Measurements from ENCODE around the gene STARD3. TPM values are rescaled to one million over a fixed set of nuclear protein-coding genes. Genes with fewer than 3 reads are reported as not detected.

The STARD3 gene
- total RNA-seq, 1 experiment from 2014 or later = 69.5 TPM

DNA sequence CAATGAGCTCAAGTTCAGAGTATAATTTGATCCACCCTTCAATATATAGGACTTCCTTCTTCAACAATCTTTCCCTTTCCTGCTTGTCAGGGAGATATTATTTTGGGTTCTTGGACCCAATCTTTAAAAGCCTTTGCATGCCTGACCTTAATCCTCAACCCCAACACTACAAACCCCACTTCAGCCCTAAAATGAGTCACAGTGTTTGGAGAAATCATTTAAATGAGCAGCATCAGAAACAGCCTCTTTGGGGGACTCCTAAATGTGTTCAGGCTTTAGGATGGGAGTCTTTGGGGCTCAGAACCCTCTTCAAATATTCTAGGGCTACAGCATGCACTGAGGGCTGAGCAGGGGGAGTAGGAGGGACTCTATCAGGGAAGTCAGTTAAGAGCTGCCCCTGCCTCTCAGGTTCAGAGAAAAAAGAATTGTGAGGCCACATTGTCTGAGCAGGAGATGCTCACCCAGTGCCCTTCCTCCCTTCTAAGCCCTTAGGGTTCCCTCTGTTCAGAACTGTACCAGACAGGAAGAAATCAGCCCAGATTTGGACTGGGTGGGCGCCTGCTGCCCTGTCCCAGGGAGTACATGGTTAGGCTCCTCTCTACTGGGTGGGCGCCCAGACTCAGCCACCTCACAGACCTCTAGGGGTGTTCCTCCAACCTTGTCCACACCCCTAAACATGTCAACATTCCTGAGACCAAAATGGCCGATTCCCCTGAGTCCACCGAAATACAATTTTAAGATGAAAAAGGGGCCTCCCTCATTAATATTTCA lies 34.2 kb upstream of the STARD3 start:
- DNase-seq (ENCODE audit: low read depth) = no peak
- in situ Hi-C loops (cut with HindIII; ENCODE audit: low pct_unique_long_range_greater_than_20kb, low sequenced_read_pairs) = no loop called here

DNA sequence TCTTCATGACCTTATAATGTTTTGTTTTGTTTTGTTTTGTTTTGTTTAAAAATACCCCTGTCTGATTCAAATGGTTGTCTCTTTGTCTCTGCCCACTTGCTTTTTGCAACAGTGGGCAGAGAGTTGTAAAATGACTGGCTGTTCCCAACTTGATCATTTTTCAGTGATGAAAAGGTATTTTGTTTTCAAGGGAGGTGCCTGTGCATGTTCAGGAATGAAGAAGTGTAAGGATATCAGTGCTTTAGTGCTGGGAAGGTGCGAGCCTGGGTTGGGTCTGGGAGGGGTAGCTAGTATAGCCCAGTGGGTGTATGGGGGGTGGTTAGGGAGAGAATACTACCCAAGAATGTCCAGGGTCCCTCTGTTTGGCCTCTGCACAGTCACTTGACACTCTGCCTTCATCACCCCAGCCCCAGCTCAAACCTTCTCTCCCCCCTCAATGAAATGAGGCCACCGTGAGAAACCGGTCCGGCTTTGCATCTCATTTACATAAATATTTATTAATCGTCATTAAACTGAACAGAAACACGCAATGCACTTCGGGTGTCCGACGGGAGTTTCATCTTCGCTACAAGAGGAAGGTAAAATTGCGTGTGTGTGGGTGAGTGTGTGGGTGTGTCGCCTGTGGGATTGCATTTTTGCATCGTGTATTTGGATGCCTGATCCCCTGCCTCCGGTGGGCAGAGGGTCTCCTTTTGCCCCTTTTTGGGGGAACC lies 33.5 kb upstream of the STARD3 start:
- no peak for DNase-seq (ENCODE audit: low read depth)
- in situ Hi-C loops (cut with HindIII; ENCODE audit: low pct_unique_long_range_greater_than_20kb, low sequenced_read_pairs) = no loop called here

DNA sequence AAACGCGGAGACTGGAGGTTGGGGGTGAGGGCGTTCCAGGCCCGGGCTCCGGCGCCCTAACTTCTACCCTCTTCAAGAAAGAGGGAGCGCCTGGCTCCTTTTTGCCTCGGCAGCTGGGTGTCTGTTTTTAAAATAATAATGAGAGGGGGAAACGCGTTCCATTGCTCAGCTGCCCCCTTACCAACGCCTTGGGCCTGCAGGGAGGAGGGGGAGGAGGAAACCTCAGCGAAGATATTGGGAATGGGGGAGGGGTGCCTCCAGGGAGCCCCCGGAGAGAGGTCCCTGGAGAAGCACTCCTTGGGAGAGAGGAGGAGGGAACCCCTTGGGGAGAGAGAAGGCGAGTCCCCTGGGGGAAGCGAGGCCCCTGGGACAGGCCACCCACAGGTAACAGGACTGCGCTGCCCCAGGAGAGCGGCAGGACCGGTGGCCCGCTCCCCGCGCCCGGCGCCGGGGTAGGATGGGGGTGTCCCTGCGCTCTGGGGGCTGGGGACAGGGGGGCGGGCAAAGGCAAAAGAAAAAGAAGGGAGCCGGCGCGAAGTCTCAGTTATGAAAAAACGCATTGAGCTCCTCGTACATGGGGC lies 31.9 kb upstream of the STARD3 start:
- DNase-seq (ENCODE audit: low read depth) = no peak
- in situ Hi-C loops (cut with HindIII; ENCODE audit: low pct_unique_long_range_greater_than_20kb, low sequenced_read_pairs) = no loop called here

DNA sequence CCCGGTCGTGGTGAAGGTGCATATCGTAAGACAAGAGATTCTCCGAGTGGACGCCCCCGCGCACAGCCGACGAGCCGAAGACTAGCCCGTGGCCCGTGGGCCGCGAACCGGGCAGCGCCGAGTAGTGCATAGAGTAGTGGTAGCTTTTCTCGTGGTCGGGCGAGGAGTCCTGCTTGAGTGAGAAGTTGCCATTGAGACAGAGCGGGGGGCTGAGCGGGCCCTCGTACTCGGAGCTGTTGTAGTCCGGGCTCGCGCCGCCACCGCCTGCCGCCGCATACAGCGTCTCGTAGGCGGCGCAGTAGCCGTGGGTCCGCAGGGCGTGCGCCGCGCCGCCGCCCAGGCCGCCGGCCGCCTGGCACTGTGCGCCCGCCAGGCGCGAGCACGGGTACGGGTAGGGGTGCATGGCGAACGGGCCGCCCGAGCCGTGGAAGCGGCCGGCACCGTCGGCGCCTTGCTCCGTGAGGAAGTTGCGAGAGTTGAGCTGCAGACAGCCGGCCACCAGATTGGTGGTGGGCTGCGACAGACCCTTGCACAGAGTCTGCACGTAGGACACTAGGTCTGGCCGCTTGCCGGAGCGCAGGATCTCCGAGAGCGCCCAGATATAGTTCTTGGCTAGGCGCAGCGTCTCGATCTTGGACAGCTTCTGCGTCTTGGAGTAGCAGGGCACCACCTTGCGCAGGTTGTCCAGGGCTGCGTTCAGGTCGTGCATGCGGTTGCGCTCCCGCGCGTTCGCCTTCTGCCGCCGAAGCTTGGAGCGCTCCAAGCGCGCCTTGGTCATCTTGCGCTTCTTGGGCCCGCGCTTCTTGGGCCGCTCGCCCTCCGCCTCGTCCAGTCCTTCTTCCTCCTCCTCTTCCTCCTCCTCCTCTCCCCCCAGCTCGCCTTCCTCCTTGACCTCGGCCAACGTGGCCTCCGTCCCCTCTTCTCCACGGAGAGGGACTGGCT lies 31.2 kb upstream of the STARD3 start:
- no peak for DNase-seq (ENCODE audit: low read depth)
- in situ Hi-C loops (cut with HindIII; ENCODE audit: low pct_unique_long_range_greater_than_20kb, low sequenced_read_pairs) = no loop called here

DNA sequence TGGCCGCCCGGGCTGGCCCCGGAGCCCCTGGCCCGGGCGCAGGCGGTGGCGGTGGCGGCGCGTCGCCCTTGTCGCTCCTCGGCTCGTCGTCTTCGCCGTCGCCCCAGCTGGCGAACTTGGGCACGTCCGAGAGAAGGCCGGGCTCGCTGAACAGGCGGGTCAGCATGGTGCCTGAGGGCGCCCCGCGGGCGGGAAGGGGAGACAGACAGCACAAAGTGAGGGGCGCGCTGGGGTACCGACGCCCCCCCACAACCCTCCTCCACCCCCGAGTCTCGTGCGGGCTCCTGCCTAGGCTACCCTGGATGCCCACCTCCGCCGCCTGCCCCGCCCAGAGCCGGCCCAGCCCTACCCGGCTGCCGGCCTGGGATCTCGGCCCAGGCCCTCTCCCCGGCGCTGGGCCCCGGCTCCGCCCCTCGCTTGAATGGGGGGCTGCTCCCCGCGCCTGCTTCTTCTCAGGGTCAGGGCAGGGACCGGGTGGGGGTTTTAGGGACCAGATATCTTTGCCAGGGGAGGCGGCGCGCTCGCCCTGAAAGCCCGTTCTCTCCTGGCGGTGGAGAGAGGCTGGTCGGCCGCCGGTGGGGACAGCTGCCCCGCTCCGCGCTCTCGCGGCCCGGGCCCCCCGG lies 30.4 kb upstream of the STARD3 start:
- no peak for DNase-seq (ENCODE audit: low read depth)
- in situ Hi-C loops (cut with HindIII; ENCODE audit: low pct_unique_long_range_greater_than_20kb, low sequenced_read_pairs) = no loop called here

DNA sequence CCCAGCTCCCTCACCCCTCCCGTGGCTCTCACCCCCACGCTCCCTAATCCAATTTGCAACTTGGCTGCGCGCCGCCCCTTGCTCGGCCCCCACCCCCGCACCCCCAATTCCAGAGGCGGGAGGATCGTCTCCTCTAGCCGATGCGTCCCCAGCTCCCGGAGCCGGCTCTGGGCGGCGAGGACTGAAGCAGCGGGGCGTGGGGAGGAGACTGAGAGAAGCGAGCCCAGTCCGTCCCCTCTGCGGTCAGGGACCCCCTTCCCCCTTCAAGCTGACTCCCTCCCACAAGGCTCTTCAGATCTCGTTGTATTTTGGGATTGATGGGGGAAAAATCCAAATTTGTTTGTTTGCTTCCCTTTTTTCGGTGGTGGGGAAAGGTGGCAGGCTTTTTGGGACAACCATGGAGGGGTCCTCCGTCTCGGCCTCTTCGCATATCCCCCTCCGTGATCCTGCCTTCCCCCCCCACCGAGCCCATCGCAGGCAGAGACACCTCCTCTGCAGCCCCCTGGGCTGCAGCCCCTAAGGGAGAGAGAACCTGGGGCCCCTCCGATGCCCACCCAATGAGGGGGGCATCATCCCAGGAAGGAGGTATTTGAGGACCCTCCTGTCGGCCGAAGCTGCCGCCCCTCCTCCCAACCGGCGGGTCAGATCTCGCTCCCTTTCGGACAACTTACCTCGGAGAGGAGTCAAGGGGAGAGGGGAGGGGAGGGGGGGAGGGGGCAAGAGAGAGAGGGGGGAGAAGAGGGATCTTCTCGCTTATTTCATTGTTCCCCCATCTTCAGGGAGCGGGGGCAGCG lies 29.7 kb upstream of the STARD3 start:
- no peak for DNase-seq (ENCODE audit: low read depth)
- in situ Hi-C loops (cut with HindIII; ENCODE audit: low pct_unique_long_range_greater_than_20kb, low sequenced_read_pairs) = no loop called here

DNA sequence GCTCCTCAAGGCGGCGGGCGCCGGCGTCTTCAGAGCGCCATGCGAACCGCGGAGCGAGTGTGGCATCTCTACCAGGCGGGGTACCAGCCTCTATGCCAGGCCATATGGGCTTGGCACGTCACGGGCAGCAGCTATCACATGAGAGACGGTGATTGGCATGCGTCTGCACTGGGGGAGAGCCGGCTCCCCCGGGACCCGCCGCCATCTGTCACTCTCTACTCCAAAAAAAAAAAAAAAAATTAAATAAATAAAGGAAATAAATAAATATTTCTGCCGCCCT lies 29.2 kb upstream of the STARD3 start, which contains the start of gene NEUROD2:
TSS of gene NEUROD2 (minus strand) at position 70 of the 280 bp plus-strand sequence. CDS start 1,321 bp downstream, outside the sequence.
- in situ Hi-C loops (cut with HindIII; ENCODE audit: low pct_unique_long_range_greater_than_20kb, low sequenced_read_pairs) = no loop called here
- no peak for DNase-seq (ENCODE audit: low read depth)

DNA sequence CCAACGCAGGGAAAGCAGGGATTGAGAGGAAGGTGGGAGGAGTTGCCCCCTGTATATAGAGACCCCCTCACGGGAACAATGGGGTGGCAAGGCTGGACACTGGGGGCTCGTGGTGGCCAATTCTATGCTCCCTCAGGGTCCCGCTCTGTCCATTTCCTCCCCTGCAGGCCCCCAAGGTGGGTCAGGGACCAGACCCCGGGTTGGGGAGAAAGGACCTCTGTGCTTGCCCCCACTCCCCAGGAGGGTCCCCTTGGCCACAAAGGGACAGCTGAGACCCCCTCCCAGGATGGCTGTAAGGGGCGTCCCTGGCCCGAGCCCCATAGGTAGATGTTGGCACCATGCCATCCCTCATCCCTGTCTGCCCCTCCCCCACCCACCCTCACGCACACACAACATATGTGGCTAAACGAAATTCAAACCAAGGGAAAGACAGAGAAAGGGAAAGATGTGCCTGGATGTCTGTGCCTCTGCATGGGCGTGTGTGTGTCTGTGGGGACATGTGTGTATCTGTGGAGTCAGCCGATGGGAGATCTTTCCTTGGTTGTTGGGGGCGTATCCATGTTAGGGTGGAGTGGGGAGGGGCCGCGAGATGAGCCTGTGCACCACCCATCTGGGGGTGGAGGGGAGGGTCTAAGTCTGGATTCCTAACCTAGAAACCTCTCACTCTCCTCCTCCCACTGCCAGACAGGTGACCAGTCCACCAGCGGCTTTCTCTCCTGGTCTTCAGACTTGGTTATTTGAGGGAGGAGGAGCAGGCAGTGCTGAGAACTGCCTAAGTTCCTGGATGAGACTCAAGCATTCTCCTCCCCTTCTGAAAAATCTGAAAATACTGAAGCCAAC lies 28.6 kb upstream of the STARD3 start:
- no peak for DNase-seq (ENCODE audit: low read depth)
- in situ Hi-C loops (cut with HindIII; ENCODE audit: low pct_unique_long_range_greater_than_20kb, low sequenced_read_pairs) = no loop called here

DNA sequence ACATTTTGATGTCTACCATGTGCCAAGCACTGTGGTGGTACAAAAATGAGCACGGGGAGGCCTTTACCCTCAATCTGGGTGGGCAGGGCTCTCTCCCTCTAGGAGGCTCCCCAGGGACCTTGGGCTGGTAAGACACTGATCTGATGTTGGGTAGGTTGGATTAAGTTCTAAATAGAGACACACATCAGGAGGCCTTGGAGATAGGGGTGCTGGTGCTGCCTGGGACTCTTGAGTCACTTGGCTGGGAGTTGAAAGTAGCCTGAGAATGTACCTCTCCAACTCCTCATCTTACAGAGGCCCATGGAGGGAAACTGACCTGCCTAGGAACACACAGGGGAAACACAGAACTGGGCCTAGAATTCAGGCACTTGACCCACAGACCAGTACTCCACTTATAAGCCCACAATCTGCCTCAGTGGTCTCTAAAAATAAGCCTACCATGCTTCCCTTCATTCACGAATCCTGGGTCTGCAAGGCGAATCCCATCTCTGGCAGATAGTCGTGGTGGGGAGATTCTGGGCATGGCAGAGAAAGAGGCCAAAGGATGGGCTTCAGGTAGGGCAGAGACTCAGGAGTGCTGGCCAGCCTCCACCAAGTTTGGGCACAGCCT lies 27.4 kb upstream of the STARD3 start:
- in situ Hi-C loops (cut with HindIII; ENCODE audit: low pct_unique_long_range_greater_than_20kb, low sequenced_read_pairs) = no loop called here
- DNase-seq (ENCODE audit: low read depth) = no peak

DNA sequence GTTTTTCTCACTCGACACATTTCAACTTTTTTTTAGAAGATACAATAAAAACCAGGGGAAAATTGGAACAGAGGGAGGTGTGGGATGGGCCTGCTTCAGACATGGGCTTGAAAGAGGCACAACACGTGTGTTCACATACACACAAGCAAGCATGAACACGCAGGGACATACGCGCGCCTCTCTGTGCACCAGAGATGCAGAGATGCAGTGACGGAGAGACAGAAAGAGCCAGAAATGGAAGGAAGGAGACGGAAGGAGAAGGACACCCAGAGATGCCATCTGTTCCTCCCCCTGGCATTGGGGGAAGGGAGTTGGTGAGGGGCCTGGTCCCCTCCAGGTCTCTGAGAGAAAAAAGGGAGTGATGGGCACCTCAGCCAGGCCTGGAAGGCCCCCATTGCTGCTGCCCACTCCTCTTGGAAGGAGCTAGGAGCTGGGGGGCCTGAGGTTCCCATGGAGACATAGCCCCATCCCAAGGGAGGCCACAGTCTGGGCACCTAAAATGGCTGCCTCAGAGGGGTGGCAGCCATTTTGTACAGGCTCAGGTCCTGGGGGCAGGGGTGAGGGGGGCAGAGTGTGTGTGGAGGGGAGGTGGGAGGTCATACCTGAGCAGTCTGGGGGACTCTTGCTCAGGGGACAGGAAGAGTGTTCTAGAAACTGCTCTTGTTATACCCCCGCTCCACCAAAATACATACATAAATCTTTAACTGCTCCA lies 25.4 kb upstream of the STARD3 start:
- no peak for DNase-seq (ENCODE audit: low read depth)
- in situ Hi-C loops (cut with HindIII; ENCODE audit: low pct_unique_long_range_greater_than_20kb, low sequenced_read_pairs) = no loop called here

DNA sequence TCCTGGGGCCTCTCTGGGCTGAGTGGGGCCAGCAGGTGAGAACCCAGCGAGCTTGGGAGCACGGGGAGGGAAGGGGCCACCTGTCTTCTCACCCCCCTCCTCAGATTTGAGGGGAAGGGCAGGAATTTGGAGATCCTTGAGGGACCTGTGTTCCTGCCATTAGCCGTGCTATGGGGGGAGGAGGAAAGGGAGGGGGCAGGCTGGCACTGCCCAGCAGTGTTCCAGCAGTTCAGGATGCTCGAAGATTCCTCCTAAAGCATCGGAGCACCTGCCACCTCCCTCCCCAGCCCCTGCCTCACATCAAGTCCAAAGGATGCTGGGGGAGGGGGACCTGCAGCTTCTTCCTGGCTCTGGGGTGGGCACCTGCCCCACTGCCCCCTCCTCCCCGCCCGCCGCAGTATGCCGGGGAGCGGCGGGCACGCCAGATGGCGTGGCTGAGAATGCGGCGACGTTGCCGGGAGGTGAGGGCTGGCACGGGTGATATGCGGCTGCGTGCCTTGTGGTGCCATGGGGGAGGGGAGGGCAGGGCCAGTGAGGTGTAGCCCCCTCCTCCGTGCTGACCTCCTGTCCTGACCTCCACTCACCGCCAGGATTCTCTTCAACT lies 24.6 kb upstream of the STARD3 start:
- in situ Hi-C loops (cut with HindIII; ENCODE audit: low pct_unique_long_range_greater_than_20kb, low sequenced_read_pairs) = no loop called here
- no peak for DNase-seq (ENCODE audit: low read depth)

DNA sequence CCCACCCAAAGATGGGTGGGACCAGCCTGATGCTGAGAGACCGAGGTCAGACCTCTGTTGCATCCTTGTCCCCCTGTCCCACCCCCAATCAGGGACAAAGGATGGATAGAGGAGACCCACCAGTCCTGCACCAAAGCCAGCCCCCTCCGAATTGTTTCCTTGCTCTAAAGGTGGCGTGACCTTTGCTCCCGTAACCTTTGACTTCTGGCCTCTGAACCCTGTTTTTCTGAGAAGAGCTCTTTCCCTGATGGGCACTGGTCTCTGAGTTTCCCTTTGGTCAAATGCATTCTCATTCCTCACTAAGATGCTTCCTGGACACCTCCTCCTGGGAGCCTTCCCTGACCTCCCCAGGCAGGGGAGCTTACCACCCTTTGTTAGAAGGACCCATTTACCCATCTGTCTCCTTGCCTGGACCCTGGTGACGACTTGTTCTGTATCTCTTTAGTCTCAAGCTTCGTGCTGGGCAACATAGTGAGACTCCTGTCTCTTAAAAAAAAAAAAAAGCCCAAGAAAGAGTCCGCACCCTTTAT lies 23.9 kb upstream of the STARD3 start:
- DNase-seq (ENCODE audit: low read depth) = no peak
- in situ Hi-C loops (cut with HindIII; ENCODE audit: low pct_unique_long_range_greater_than_20kb, low sequenced_read_pairs) = no loop called here

DNA sequence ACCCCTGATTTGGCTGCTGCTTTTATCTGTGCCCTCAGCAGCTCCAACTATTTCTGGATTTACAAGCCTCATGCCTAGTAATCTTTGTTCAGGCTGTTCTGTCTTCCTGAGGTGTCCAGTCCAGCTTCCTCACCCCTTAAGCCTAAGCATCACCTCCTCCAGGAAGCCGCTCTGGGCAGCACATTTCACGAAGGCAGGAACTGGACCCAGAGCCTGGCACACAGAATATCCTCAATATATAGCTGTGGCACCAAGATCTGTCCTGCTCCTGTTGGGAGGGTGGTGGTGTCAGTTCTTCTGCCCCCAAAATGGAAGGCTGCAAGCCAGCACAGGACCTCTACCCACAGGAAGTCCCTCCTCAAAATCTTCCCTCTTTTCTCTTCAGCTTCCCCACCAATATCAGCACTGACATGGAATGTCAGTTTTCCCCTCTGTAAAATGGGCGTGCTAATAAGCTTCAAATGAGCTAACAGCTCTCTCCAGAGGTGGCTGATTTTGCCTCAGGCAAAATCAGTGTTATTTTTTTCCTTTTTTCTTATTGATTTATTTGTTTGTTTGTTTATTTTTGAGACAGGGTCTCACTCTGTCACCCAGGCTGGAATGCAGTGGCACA lies 22.3 kb upstream of the STARD3 start:
- in situ Hi-C loops (cut with HindIII; ENCODE audit: low pct_unique_long_range_greater_than_20kb, low sequenced_read_pairs) = no loop called here

DNA sequence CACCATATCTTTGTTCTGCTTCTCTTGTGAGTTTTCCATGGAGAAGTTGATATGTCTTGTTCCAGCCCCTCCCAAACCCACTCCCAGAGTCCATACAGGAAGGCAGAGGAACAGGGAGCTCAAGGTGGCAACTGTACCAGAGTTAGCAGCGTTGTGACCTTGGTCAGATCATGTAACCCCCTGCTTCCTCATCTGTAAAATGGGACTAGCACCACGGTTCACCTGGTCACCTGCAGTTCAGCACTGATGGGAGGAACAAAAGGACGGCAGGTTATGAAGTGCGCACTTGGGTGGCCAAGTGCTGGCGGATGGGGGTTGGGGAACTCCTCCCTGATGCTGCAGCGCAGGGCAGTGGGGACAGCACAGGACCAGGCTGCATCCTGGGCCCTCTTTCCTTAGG lies 21.5 kb upstream of the STARD3 start:
- no peak for DNase-seq (ENCODE audit: low read depth)
- in situ Hi-C loops (cut with HindIII; ENCODE audit: low pct_unique_long_range_greater_than_20kb, low sequenced_read_pairs) = no loop called here

More for the DNA sequence above, 22.3 kb upstream of the STARD3 start:
- DNase-seq (ENCODE audit: low read depth) = no peak

DNA sequence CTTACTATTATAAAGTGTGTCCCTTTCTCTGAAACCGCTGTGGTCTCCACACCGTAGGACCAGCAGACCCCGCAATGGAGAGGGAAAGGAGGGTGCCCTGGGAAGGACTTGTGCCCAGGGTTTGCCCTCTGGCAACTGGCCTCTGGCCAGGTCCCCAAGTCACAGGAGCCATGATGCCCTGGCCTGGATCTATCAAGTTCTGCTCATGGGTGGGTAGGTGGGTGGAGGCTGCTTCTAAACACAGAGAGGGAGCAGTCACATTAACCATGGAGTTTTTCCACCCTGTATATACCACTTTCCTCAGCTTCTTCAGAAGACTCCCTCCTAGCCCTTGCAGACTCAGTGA lies 19.9 kb upstream of the STARD3 start:
- peak; percentile 4 for DNase-seq (ENCODE audit: low read depth)
- in situ Hi-C loops (cut with HindIII; ENCODE audit: low pct_unique_long_range_greater_than_20kb, low sequenced_read_pairs) = no loop called here
